HG03442 (cell line): ENCODE measurements around the gene SLC6A20.

ENCODE experiments used
- ATAC-seq: cut with Tn5 transposase; IDR thresholded peaks from one replicate; pipeline ENCODE4 v1.9.1; 2021; ENCODE audit warnings: mild to moderate bottlenecking, moderate library complexity; ENCODE audit not compliant: unreplicated experiment

The SLC6A20 gene

DNA sequence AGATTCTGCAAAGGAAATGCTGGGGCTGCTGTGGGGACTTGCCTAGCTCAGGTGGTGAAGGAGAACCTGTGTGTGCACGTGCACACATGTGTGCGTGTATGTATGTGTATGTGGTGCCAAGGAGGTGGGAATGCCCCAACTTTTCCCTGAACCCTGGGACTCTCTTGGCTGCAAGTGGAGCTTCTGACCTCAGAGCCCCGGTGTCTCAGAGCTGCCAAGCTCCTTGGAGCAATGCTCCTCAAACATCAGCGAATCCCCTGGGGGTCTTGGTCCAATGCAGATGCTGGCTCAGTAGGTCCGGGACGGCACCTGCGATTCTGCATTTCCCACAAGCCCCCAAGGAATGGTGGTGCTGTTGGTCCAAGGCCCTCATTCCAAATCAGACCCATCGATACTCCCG is 5.8 kb upstream of the SLC6A20 start:
- ATAC-seq = no peak

DNA sequence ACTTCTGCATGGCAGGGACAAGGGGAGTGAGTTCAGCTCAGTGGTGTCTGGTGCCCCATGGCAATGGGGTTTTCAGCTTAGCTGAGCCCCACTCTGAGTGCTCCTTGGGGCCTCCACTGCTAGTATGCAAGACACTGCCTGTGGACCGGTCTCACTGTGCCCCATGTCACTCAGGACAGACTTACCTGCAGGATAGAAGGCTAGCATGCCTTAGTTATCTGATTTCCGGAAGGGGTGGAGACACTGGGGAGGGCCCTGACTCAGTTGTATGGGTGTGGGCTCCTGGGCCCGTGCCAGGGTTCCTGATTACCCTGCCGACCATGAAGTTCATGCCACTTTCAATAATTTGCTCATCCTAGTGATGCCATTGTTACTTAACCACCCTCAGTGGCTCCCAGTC is 4.3 kb upstream of the SLC6A20 start:
- no peak for ATAC-seq

DNA sequence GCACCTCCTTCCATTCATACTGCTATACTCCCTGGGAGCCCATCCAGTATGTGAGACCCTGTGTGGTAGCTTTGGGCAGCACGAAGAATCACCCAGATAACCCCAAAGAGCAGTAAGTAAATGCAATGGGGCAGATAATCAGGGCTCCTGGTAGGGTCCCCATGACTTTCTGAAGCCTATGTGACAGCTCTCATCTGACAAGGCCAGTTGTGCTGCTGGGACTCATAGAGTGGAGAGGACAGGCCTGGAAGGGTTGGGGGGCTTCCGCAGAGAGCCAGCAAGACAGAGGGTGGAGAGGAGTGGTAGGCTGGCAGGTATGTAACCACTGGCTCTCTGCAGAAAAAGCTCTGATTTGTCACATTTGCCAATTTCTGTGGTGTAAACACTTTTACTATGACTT is 3.2 kb upstream of the SLC6A20 start:
- ATAC-seq = no peak

DNA sequence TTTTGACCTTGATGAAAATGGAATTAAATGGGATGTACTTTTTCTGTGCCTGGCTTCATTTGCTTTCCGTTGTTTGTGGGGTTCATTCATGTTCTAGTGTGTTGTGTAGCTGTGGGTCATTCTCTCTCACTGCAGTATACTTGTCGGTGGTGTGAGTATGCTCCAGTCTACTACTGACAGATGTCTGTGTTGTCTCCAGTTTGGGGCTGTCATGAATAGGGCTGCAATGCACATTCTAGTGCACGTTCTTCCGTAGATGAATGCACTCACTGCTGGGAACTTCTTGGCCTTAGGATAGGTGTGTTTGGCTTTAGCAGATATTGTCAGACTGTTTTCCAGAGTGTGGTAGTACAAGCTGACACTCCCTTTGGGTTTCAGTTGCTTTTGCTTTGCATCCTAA is 1.7 kb upstream of the SLC6A20 start:
- no peak for ATAC-seq

DNA sequence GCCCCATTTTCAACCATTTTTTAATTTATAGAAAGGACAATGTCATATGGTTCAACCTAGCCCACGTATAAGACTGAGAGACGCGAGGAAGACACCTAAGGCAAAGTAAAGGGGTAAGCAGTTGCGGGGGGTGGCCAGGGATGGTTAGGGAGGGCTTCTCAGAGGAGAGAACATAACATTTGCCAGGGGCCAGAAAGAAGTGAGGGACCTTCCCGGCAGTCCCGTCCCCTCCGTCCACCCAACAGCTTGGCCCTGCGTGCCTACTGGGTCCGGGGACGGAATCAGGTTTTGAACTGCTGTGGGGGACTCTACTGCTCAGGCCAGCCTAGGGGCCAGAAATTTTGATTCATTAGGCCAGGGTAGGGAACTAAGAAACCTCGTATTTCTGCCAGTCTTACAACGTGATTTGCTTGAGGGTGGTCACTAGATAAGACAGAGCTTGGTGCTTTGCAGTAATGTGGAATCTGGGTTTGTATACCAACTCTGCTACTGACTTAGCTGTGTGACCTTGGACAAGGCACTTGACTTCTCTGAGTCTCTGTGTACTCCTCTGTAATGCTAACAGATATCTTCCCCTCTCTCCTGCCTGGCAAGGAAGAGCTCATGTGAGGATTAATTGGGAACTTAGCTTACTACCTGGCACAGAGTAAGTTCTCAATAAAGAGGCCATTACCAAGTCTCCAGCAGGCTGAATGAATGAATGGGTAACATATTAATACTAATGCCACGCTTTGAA is 734 bp upstream of the SLC6A20 start:
- ATAC-seq = no peak

DNA sequence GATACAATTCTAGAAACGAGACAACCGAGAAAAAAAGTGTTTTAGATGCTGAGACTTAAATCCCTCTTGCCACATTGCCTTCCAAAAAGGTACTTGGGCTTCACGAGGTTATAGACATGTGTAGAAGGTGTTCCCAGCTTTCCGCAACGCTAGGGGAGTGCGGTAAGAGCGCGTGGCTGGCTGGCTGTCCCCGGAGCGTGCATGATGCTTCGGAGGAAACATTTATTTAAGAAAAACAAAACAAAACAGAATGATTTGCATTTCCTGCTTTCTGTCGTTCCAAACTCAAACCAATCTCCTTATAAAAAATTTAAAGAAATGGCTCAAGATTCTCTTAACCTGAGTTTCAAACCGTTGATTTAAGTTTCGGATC is 841 bp downstream of the SLC6A20 start:
- ATAC-seq = no peak

DNA sequence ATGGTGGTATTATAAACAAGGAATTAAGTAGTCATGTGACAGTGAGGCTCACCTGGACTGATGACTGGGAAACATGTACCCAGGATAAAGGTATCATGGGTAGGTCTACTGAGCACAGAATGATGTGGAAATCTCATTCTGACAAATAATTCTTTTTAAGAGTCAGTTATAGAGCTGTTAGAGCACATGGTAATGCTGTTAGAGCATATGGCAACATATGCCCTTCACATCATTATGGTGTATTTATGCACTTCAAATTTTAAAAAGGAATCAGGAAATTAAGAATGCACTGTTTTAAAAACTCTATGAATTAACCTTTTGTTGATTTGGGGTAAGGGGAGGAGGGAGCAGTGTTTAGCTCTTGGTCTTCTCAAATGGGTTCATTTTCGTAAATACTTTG is 1.7 kb downstream of the SLC6A20 start:
- ATAC-seq = no peak

DNA sequence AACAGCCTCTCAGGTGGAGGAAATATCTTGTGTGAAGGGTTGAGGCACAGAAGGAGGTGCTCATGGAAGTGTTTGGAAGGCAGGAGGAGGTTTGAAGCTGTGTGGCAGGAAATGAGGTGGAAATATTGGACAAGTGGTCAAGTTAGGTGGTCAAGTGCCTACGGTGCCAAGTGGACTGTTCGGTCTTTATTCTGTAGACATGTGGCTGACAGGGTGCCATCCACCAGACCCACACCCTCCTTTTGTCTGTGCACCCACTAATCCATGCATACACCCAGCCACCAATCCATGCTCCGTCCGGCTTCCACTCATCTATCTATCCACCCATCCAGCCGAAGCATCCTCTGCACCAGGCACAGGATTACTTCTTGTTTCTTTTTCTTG is 2.2 kb downstream of the SLC6A20 start:
- no peak for ATAC-seq

DNA sequence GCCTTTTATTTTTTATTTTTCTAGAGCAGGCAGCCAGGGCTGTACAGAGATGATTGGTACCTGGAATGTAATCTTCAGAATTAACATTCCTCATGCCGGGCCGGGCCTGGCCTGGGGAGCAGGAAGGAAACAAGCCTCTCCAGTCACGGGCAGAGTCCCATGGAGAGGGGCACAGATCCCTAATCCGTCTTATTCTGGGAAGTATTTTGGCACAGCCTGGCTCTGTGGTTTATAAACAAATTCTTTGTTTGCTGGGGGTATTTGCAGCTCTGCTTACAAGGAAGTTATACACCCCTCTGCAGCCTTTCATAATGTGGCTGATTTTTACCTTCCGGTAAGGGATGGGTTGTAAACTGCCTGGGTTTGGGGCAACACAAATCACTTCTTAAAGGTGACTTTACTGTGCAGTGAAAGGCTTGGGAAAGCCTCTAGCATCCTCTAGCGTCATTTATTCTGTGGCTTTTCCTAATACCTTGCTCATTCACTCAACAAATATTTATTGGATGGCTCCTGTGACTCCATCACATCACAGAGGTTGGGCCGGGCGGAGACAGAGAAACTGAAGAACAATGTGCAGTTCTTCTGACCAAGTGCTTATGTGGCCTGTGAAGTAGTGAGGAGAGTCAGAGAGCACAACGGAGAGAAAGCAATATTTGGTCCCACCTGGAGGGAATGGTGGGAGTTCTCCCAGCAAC is 2.7 kb downstream of the SLC6A20 start:
- no peak for ATAC-seq

DNA sequence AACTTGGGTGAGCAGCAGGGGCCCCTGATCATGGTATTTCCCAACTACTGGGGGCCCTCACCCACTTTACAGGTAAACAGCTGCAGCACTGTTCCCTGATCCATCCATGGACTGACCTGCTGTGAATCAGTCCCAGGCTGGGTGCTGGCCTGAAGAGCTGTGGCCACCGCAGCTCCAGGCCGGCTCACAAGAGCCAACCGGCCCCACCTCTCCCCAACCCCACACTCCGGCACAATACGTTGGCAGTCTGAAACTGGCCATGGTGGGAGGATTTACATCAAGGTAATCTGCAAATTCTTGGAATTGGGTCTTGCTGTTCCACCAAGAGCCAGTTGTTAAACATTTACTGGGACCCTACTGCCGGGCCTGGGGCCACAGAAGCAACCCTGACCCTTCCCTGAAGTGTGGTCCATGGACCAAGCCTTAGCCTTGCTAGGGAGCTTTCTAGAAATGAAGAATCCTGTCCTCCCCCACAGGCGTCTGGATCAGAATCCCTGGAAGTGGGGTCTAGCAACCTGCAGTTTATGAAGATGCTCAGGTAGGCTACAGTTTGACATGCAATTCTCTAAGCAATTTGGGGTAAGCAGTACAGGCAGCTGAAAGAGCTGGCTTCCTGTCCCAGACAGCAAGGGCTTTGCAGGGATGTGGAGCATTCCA is 3.7 kb downstream of the SLC6A20 start:
- no peak for ATAC-seq

DNA sequence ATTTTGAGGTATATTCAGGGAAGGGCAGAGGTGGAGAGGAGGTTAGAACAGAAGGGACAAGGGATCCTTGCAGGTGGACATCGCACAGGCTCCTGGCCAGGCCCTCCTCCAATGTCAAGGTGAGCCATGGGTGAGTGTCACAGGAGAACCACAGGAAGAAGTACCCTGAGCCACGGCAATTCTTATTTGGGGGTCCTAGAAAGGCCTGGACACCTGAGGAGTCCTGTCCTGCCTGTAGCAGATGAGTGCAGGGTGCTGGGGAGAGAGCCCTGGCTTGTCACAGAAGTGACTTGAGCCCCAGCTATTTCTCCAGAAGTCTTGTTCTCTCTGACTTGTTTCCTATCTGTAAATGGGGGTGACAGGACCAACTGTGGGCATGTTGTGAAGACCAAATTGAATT is 4.3 kb downstream of the SLC6A20 start:
- ATAC-seq = no peak

DNA sequence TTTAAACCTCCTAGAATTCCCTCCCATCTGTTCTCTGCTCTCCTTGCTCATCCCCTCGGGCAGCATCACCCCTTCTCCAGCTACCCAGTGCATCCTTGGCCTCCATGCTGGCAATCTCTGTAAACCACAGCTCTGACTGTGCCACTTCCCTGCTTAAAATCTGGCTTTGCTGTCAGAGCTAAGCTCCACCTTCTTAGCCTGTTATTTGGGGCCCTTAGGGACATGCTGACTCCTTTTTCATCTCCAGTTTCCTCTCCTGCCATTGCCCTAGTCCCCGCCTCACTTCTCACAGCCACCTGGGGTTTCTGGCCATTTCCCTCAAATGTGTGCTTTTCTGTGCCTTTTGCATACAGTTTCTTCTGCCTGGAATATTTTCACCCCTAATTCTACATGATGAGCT is 5.7 kb downstream of the SLC6A20 start:
- no peak for ATAC-seq

DNA sequence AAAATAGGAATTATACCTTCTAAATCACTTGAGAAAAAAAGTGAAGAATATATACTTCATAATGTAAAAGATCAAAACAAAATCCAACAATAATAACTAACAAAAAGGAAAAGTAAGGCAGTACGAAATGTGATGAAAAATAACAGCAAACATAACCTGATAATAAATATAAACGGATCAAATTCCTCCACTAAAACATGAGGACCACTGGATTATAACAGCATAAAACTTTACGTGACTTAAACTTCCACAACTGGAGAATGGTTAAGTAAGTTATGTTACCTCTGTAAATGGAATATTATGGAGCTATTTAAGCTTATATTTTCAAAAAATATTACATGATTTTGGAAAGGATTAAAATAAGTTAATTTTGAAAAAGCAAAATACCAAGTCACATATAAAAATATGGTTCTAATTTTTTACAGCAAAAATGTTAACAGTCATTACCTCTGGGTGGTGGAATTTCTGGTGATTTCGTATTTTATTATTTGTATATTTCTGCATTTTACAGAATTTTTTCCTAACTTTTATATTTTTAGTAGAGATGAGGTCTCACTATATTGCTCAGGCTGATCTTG is 7.0 kb downstream of the SLC6A20 start:
- no peak for ATAC-seq

DNA sequence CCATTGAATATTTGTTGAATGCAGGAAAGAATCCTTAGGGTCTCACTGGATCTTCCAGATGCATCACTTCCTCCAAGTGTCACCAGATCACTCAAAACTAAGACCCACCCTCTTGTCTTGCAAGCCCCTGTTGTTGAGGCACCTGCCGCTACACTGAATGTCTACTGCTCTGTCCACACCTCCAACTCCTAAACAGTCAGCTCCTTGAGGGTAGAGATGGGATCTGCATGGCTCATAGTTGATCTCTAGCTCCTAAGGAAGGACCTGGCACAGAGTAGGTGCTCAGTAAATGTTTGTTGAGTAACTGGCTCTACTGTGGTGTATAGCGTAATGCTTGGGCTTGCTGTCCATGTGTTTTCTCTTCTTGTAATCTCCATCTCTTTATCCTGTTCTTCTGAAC is 8.8 kb downstream of the SLC6A20 start:
- ATAC-seq = no peak

DNA sequence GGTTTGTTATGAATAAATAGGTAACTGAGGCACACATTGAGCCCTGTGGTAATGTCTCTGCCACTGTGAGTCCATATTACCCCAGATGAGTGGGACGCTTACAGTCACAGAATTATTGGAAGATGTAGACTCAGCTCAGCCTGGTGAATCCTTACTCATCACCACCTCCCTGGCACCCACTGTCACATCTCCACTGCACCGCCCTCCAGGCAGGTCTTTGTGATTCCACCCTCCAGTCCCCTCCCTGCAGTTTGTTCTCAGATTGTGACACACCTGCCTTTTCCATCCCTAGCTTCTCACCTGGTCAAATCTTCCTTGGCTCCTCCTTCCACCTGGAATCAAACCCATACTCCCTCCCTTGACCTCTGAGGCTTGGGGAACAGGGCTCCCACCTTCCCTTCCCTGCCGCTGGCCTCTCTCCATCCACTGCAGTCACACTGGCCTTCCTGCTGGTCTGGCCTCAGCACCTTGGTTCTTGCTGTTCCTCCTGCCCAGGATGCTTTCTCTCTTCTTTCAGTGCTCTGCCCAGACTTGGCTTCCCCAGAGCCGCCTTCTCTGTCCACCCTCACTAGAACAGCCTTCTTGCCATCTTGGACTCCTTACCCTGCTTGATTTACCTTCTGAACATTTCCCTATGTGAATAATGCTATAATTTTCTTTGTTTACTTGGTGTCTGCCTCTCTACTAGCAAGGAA is 9.4 kb downstream of the SLC6A20 start:
- no peak for ATAC-seq

DNA sequence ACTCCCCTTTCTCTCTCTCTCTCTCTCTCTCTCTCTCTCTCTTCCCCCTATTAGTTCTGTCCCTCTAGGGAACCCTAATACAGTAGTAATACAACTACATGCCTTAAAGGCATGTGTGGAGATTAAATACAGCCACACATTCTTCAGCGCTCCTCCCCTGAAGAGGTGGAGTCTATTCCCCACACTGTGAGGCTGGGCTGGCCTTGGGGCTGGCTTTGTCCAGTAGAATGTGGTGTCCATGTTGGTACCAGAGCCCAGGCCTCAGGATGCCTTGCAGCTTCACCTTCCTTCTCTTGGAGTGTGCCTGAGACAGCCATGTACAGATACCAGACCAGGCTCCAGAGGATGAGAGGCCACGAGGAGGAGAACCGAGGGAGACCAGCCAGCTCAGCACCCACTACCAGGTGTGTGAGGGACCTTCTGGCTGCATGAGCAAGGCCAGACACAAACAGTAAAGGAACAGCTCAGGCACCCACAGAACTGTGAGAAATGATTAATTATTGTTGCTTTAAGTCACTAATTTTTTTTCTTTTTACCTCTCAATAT is 10.7 kb downstream of the SLC6A20 start:
- no peak for ATAC-seq

DNA sequence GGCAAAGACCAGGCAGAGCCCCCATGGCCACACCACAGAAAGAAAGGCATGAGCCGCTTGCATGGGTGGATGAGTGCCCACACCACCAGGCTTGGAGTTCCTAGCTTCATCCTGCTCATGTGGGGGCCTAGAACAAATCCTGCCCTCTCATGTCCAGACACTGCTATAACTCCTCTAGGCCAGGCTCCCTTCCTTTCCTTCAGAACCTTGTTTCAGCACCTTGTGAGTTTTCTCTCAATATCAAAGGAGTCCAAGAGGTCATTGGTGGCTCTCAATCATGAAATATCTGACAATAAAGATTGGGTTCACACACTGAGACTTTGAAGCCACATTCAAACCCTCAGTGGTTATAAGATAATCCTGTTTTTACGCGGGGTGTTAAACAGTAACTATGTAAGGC is 12.7 kb downstream of the SLC6A20 start:
- ATAC-seq = no peak

DNA sequence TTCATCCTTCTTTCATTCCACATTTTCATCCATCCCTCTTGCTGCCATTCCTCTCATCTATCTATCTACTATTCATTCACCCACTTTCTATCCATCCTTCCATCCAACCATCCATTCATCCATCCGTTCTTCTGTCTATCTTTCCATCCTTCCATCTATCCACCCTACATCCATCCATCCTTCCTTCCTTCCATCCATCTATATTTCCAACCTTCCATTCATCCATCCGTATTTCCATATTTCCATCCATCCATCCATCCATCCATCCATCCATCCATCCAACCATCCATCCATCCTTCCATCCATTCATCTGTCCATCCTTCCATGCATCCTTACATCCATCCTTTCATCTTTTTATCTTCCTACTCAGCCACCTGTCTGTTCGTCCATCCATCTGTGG is 14.0 kb downstream of the SLC6A20 start:
- no peak for ATAC-seq

DNA sequence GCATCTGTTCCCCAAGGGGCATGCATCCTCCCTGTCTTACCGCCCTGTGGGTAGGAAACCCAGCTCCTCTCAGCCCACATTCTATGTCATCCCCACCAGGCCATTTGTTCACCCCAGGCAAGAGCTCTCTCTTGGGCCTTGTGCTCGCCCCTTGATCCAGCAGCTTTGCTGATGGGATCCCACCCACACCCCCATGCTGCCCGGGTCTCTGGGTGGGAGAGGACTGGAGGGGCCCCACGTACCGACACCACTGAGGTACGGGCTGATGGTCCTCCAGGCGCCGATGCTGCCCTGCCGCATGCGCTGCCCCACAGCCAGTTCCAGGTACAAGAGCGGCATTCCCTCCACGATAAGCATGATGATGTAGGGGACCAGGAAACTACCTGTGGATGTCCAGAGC is 14.5 kb downstream of the SLC6A20 start:
- ATAC-seq = no peak

DNA sequence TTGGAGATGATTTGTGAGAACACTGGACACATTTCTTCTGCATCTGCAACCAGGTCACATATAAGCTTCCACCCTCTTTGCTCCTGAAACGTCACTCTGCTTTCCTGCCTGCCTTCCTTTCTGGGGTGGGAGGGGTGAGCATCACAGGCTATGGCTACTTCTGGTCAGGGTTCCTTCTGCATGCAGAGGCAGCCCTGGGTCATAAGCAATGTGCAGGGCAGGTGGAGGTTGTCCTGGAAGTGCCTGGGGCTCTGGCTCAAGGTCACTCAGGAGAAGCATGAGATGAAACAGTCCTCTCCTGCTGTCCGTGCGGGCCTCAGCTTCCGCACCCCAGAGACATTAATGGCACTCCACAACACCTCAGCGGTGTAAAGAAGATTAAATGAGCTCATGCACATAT is 15.1 kb downstream of the SLC6A20 start:
- no peak for ATAC-seq
